Adrenal gland (tissue), 5 donors: Measurements from ENCODE around the gene MAP3K19.

ENCODE experiments used
- POLR2A ChIP-seq, 2 donors: fragments of 450-650 bp; IDR thresholded peaks; one replicate each; pipeline ENCODE4 v1.6.1; 2017; ENCODE audit warnings: antibody characterized with exemption in 2 of 2, mild to moderate bottlenecking in 2 of 2, moderate library complexity in 1 of 2
- TF ChIP-seq, protein P1 (sequence below), 6 experiments: fragments of 450-650 bp in 4 of 6; fragments of 200-600 bp in 2 of 6; sonication (generic) in 1 of 6; IDR thresholded peaks; 1 replicate in 5 of 6; 2 replicates in 1 of 6; pipeline versions ENCODE4 v1.5.1 to v1.8.0; 2016 to 2021; ENCODE audit warnings: antibody characterized with exemption in 6 of 6, mild to moderate bottlenecking in 2 of 6, moderate library complexity in 1 of 6
- donor health status: DM: no; HTN: no; CAD: no.

DNA sequence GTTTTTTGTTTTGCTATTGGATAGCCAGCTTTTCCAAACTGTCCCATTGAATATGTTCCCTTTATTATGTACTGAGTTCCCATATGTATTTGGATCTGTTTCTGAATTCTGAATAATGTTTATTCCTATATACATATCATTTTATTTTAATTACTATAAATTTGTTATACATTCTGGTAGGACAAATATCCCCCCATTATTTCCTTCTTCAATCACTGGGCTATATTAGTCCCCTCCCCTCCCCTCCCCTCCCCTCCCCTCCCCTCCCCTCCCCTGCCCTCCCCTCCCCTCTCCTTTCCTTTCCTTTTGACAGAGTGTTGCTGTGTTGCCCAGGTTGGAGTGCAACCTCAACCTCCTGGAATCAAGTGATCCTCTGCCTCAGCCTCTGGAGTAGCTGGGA lies 31.2 kb upstream of the MAP3K19 start:
- TF ChIP-seq, protein P1, sequence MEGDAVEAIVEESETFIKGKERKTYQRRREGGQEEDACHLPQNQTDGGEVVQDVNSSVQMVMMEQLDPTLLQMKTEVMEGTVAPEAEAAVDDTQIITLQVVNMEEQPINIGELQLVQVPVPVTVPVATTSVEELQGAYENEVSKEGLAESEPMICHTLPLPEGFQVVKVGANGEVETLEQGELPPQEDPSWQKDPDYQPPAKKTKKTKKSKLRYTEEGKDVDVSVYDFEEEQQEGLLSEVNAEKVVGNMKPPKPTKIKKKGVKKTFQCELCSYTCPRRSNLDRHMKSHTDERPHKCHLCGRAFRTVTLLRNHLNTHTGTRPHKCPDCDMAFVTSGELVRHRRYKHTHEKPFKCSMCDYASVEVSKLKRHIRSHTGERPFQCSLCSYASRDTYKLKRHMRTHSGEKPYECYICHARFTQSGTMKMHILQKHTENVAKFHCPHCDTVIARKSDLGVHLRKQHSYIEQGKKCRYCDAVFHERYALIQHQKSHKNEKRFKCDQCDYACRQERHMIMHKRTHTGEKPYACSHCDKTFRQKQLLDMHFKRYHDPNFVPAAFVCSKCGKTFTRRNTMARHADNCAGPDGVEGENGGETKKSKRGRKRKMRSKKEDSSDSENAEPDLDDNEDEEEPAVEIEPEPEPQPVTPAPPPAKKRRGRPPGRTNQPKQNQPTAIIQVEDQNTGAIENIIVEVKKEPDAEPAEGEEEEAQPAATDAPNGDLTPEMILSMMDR (IDR thresholded peaks at IDR 0.05), result no peak
- TF ChIP-seq POLR2A (IDR thresholded peaks at IDR 0.05), result no peak
